K562 (cell line): Measurements from ENCODE around the gene ABAT. TPM values are rescaled to one million over a fixed set of nuclear protein-coding genes. Genes with fewer than 3 reads are reported as not detected.

Experiments
- CGGBP1 ChIP-seq: fragments of 250-450 bp; sonication (Bioruptor Pico); IDR thresholded peaks from 2 replicates; pipeline ENCODE4 v1.9.0; 2021; ENCODE audit warnings: mild to moderate bottlenecking
- CHD4 ChIP-seq: fragments of 200-600 bp; sonication (generic); IDR thresholded peaks from 3 replicates; pipeline ENCODE4 v1.6.1; 2012; ENCODE audit warnings: low read depth, mild to moderate bottlenecking, mixed read lengths, low read length, inconsistent platforms; ENCODE audit not compliant: insufficient read depth, insufficient replicate concordance, poor library complexity, severe bottlenecking
- COPS2 ChIP-seq: fragments of 450-650 bp; conservative IDR thresholded peaks from 2 replicates; pipeline ENCODE4 v1.6.1; 2016; ENCODE audit warnings: mild to moderate bottlenecking, moderate library complexity
- EP300 ChIP-seq: IDR thresholded peaks from 2 replicates; pipeline ENCODE4 v1.6.1; 2012; ENCODE audit warnings: low read length, improper control_type of control experiment
- ILF3 ChIP-seq: fragments of 450-650 bp; IDR thresholded peaks from 2 replicates; pipeline ENCODE4 v1.6.1; 2018; ENCODE audit warnings: antibody characterized with exemption, mild to moderate bottlenecking, moderate library complexity, borderline replicate concordance
- KDM1A ChIP-seq, 2 experiments: fragments of 450-650 bp; IDR thresholded peaks; 2 replicates each; pipeline ENCODE4 v1.6.1; 2016; ENCODE audit warnings: mild to moderate bottlenecking in 2 of 2
- MAX ChIP-seq: sonication (generic); formaldehyde crosslinking; IDR thresholded peaks from 2 replicates; pipeline ENCODE4 v1.9.0; 2022; ENCODE audit warnings: mild to moderate bottlenecking, missing genetic modification reagents
- MCM7 ChIP-seq, 2 experiments: fragments of 450-650 bp; IDR thresholded peaks; 2 replicates each; pipeline ENCODE4 v1.6.1; 2016 to 2018
- MTF1 ChIP-seq: fragments of 250-450 bp; sonication (Bioruptor Pico); IDR thresholded peaks from 2 replicates; pipeline ENCODE4 v1.9.0; 2021; ENCODE audit warnings: moderate library complexity, mild to moderate bottlenecking, inconsistent platforms, borderline replicate concordance
- NCOA1 ChIP-seq: fragments of 450-650 bp; IDR thresholded peaks from 2 replicates; pipeline ENCODE4 v1.6.1; 2016; ENCODE audit warnings: low read depth
- SRSF9 ChIP-seq: fragments of 200-400 bp; formaldehyde crosslinking; IDR thresholded peaks from 2 replicates; pipeline ENCODE4 v1.6.1; 2017; ENCODE audit warnings: low read depth, low read length, borderline replicate concordance
- TARDBP ChIP-seq: fragments of 450-650 bp; IDR thresholded peaks from 2 replicates; pipeline ENCODE4 v1.6.1; 2016
- TSHZ1 ChIP-seq: fragments of 250-450 bp; sonication (Bioruptor Pico); IDR thresholded peaks from 2 replicates; pipeline ENCODE4 v1.4.0; 2020; ENCODE audit warnings: mild to moderate bottlenecking, moderate library complexity
- polyA plus RNA-seq, 8 experiments: library from polyadenylated mRNA; depleted of rRNA in 4 of 8; stranded (reverse) in 5 of 8; unstranded in 3 of 8; fragments of >200 nt; fragmentation: Nextera tagmentation in 2 of 8; fragmentation: Illumina TruSeq in 1 of 8; extraction: Ambion mirVana in 2 of 8; extraction: Trizol in 1 of 8; gene quantifications; 2 replicates each; pipeline versions ENCODE4 v1.2.1 to v1.2.3, GENCODE V29; 2011 to 2014; ENCODE audit warnings: inconsistent platforms in 1 of 8, missing spikeins in 1 of 8
- total RNA-seq, 7 experiments: library from RNA; depleted of rRNA in 6 of 7; stranded (reverse); fragments of >200 nt in 6 of 7; fragmentation: Illumina TruSeq in 2 of 7; extraction: Trizol in 2 of 7; gene quantifications; 2 replicates each; pipeline versions ENCODE4 v1.2.1 to v1.2.3, GENCODE V29; 2011 to 2021; ENCODE audit warnings: low replicate concordance in 1 of 7
- TF ChIP-seq, protein P1 (sequence below): sonication (generic); formaldehyde crosslinking; IDR thresholded peaks from 2 replicates; pipeline ENCODE4 v1.8.0; 2022; ENCODE audit warnings: mild to moderate bottlenecking, missing genetic modification reagents, borderline replicate concordance

ABAT gene
- total and polyA plus RNA-seq, 9 of the 15 experiments (the other 6 are each of a cell fraction or from before 2014, with no cell fraction given): 0.01 to 0.49 (median 0.10) TPM

GRCh38 chr16:8797364-8798173, 123.2 kb downstream of the ABAT start, which contains the start of the genes PMM2 and TMEM186 (continued):
- no peak for TF ChIP-seq TSHZ1
- TF ChIP-seq MAX (CRISPR knock-in tag): peak; percentile 99
- no peak for TF ChIP-seq KDM1A (IDR thresholded peaks at IDR 0.05)
- no peak for TF ChIP-seq TARDBP
- no peak for TF ChIP-seq ILF3
- TF ChIP-seq, protein P1, sequence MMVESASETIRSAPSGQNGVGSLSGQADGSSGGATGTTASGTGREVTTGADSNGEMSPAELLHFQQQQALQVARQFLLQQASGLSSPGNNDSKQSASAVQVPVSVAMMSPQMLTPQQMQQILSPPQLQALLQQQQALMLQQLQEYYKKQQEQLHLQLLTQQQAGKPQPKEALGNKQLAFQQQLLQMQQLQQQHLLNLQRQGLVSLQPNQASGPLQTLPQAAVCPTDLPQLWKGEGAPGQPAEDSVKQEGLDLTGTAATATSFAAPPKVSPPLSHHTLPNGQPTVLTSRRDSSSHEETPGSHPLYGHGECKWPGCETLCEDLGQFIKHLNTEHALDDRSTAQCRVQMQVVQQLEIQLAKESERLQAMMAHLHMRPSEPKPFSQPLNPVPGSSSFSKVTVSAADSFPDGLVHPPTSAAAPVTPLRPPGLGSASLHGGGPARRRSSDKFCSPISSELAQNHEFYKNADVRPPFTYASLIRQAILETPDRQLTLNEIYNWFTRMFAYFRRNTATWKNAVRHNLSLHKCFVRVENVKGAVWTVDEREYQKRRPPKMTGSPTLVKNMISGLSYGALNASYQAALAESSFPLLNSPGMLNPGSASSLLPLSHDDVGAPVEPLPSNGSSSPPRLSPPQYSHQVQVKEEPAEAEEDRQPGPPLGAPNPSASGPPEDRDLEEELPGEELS (CRISPR knock-in tag): no peak; the same call in 1 of the 2 replicates
- no peak for TF ChIP-seq CGGBP1
- TF ChIP-seq COPS2: no peak
- no peak for TF ChIP-seq CHD4
- no peak; the same call in 1 of the 2 replicates for TF ChIP-seq NCOA1
- TF ChIP-seq EP300: no peak
- no peak for TF ChIP-seq MCM7 (IDR thresholded peaks at IDR 0.05)
- no peak for TF ChIP-seq MTF1 (CRISPR knock-in tag)
- no peak for TF ChIP-seq SRSF9
